Body of pancreas (tissue), 4 donors: ENCODE data around the gene SIK3. TPM values are rescaled to one million over a fixed set of nuclear protein-coding genes. Genes with fewer than 3 reads are reported as not detected.

Experiments used
- ATAC-seq: fragments of 150-250 bp; one replicate; pipeline ENCODE4 v1.9.1; 2016
- DNase-seq, 4 donors: peaks; one replicate each; pipeline ENCODE4 v3.0.0-alpha.2; 2019
- H3K27ac ChIP-seq, 4 donors: fragments of 200-600 bp; sonication (generic); 1 replicate in 3 of 4; 2 replicates in 1 of 4; pipeline versions ENCODE4 v1.5.1 to v1.6.1; 2016 to 2019; ENCODE audit warnings: mild to moderate bottlenecking in 1 of 4, mixed read lengths in 1 of 4, moderate library complexity in 1 of 4
- H3K27me3 ChIP-seq, 2 donors: fragments of 200-600 bp; sonication (generic); one replicate each; pipeline ENCODE4 v1.6.0; 2016; ENCODE audit warnings: mild to moderate bottlenecking in 1 of 2
- H3K36me3 ChIP-seq, 2 donors: fragments of 200-600 bp; sonication (generic); replicated peaks in 1 of 2; 2 replicates each; pipeline ENCODE4 v1.5.1; 2016; ENCODE audit warnings: low read depth in 2 of 2; ENCODE audit not compliant: insufficient read depth in 1 of 2
- H3K4me1 ChIP-seq: fragments of 200-600 bp; sonication (generic); one replicate; pipeline ENCODE4 v1.6.0; 2016
- H3K4me3 ChIP-seq, 2 donors: fragments of 200-600 bp; sonication (generic); 1 replicate in 1 of 2; 2 replicates in 1 of 2; pipeline ENCODE4 v1.5.1; 2016 to 2019
- H3K9me3 ChIP-seq, 3 donors: fragments of 200-600 bp; sonication (generic); 1 replicate in 2 of 3; 2 replicates in 1 of 3; pipeline ENCODE4 v1.5.1; 2016
- CTCF ChIP-seq, 7 experiments: fragments of 450-650 bp in 4 of 7; fragments of 200-600 bp in 3 of 7; sonication (generic) in 3 of 7; IDR thresholded peaks; one replicate each; pipeline ENCODE4 v1.5.1; 2016 to 2019; ENCODE audit warnings: antibody characterized with exemption in 7 of 7
- POLR2A ChIP-seq, 3 donors: fragments of 450-650 bp; IDR thresholded peaks; one replicate each; pipeline ENCODE4 v1.6.1; 2016; ENCODE audit warnings: antibody characterized with exemption in 3 of 3, mild to moderate bottlenecking in 2 of 3
- WGBS, 2 donors: methylation state at CpG; one replicate each; pipeline ENCODE4 v1.1.5; 2017; 5-methylcytosine and 5-hydroxymethylcytosine counted together
- intact Hi-C: fragments of 100-400 bp; cut with DNase I; formaldehyde crosslinking; loops from one replicate; pipeline ENCODE4 v1.15.1; 2023
- total RNA-seq, 2 donors: library from RNA; depleted of rRNA; stranded (reverse); fragments of >200 nt; gene quantifications; one replicate each; pipeline ENCODE4 v1.1.0, GENCODE V29; 2016

Gene SIK3
- total RNA-seq, 2 donors from 2014 or later: 24.1 to 46.1 TPM

- Histone ChIP-seq H3K27ac (no peak overlapping the region), H3K9me3 (no peaks in the 10 kb centered on the region), H3K27me3 (no peaks in the 10 kb centered on the region), H3K4me1 (peaks cover 43% of the 10 kb centered on the region), H3K4me3 (no peak overlapping the region), H3K36me3 (no peaks in the 10 kb centered on the region)
- ATAC-seq: no peak
- no peak for TF ChIP-seq CTCF (IDR thresholded peaks at IDR 0.05)
- TF ChIP-seq POLR2A (IDR thresholded peaks at IDR 0.05): no peak
- 95 to 100% methylated on average over 4 of the region's 4 CpGs for WGBS, 2 donors
- DNase-seq: no peak
- intact Hi-C loops: no loop called here
Observed at GRCh38 chr11:116812109-116812508, 286.1 kb downstream of the SIK3 start.

- DNase-seq (no peak), ATAC-seq (no peak)
- intact Hi-C loops: no loop called here
- H3K27me3 ChIP-seq: no peaks in the 10 kb centered on the region
- 74 to 81% methylated on average over 3 of the region's 3 CpGs for WGBS, 2 donors
- H3K9me3 ChIP-seq: no peaks in the 10 kb centered on the region
- no peak overlapping the region for H3K4me3 ChIP-seq
- H3K4me1 ChIP-seq: peaks cover 51% of the 10 kb centered on the region
- TF ChIP-seq POLR2A (IDR thresholded peaks at IDR 0.05) (no peak), CTCF (IDR thresholded peaks at IDR 0.05) (no peak)
- peak overlapping the region in 1 of 4 donors; percentile 31 for H3K27ac ChIP-seq
- no peaks in the 10 kb centered on the region for H3K36me3 ChIP-seq
Observed at GRCh38 chr11:116811194-116811593, 287.0 kb downstream of the SIK3 start.

GRCh38 chr11:116808262-116809175 lies 289.7 kb downstream of the SIK3 start:
- intact Hi-C loops: no loop called here
- peak overlapping the region; percentile 71 to 86 (median 80) for H3K27ac ChIP-seq
- no peaks in the 10 kb centered on the region for H3K27me3 ChIP-seq
- peaks cover 51% of the 10 kb centered on the region for H3K4me1 ChIP-seq
- DNase-seq (peak; percentile 81 to 92 (median 84)), ATAC-seq (peak; percentile 88)
- no peaks in the 10 kb centered on the region for H3K36me3 ChIP-seq
- H3K9me3 ChIP-seq: no peaks in the 10 kb centered on the region
- no peak overlapping the region for H3K4me3 ChIP-seq
- WGBS, 2 donors: 22 to 24% methylated on average over 12 to 14 of the region's 14 CpGs
- TF ChIP-seq CTCF (IDR thresholded peaks at IDR 0.05): no peak
- TF ChIP-seq POLR2A (IDR thresholded peaks at IDR 0.05): peak in 1 of 3 donors; percentile 18

GRCh38 chr11:116807601-116808261 lies 290.5 kb downstream of the SIK3 start:
- Histone ChIP-seq H3K4me1 (peaks cover 51% of the 10 kb centered on the region), H3K36me3 (no peaks in the 10 kb centered on the region), H3K4me3 (no peak overlapping the region), H3K27me3 (no peaks in the 10 kb centered on the region), H3K9me3 (no peaks in the 10 kb centered on the region), H3K27ac (peak overlapping the region; percentile 71 to 86 (median 80))
- intact Hi-C loops: no loop called here
- DNase-seq (peak in 1 of 4 donors; percentile 58), ATAC-seq (no peak)
- TF ChIP-seq POLR2A (IDR thresholded peaks at IDR 0.05) (no peak), CTCF (IDR thresholded peaks at IDR 0.05) (no peak)
- 64 to 71% methylated on average over 6 of the region's 6 CpGs for WGBS, 2 donors
